GM18502 (cell line): Measurements from ENCODE around the gene PNLIPRP1.

Experiments used
- ATAC-seq: cut with Tn5 transposase; IDR thresholded peaks from one replicate; pipeline ENCODE4 v1.9.1; 2021; ENCODE audit warnings: mild to moderate bottlenecking; ENCODE audit not compliant: unreplicated experiment, poor library complexity

The PNLIPRP1 gene

GRCh38 chr10:116598329-116598728 is 7.6 kb downstream of the PNLIPRP1 start:
- ATAC-seq: no peak

DNA sequence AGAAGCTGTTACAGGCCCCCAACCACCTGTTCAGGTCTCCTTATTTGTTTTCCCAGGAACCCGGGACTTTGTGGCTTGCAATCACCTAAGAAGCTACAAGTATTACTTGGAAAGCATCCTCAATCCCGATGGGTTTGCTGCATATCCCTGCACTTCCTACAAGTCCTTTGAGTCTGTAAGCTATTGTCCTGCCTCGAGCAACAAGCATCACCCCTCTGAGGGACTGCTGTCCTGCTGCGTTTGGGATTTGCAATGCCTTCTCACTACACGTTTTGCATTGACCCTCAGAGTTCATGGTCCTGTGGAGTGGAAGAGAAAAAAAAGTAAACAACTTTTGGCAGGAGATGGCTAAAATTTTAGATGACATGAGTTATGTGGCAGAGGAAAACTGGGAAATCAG is 9.2 kb downstream of the PNLIPRP1 start:
- ATAC-seq: no peak

- ATAC-seq: no peak
Measured at GRCh38 chr10:116602648-116603400, 12.1 kb downstream of the PNLIPRP1 start.

- no peak for ATAC-seq
Measured at GRCh38 chr10:116606061-116606483, 15.3 kb downstream of the PNLIPRP1 start.

- ATAC-seq: no peak
Measured at GRCh38 chr10:116607336-116607735, 16.6 kb downstream of the PNLIPRP1 start.

DNA sequence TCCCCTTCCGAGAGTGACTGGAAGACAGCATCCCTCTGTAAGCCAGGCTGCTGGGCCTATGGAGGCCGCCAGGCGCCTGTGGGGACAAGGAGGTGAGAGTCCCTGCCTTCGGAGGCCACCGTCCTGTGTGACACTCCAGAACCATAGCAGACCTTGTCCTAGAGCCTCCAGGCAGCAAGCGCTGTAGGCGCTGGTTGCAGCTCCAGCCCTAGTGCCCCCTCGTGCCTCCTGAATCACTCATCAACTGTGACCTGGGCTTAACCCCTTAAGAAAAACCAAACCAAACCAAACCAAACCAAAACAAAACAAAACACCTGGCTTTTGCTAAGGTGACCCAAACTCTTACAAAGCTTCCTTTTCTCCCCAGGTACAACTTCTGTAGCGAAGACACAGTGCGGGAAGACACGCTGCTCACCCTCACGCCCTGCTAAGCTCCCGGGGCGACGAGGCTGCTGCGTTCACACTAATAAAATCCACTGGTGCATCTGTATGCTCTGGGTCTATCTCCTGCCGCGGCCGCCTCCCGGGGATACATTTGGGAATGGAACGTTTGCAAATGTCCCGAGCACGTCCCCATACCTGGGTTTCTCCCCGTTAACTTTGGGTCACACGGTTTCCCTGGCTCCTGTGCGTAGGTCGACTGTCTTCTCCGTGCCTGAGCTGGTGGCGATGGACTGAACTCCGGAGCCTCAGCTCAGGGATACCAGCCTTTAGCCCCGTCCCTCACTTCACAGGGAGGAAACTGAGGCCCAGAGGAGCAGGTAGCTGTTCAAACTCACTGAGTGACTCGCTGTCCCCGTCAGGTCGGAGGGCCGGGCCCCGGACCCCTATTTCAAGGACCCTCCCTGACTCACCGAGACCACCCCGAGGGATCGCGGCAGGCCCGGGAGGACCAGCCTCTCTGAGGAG is 18.2 kb downstream of the PNLIPRP1 start:
- ATAC-seq: no peak

GRCh38 chr10:116610443-116611152 is 19.8 kb downstream of the PNLIPRP1 start:
- no peak for ATAC-seq

DNA sequence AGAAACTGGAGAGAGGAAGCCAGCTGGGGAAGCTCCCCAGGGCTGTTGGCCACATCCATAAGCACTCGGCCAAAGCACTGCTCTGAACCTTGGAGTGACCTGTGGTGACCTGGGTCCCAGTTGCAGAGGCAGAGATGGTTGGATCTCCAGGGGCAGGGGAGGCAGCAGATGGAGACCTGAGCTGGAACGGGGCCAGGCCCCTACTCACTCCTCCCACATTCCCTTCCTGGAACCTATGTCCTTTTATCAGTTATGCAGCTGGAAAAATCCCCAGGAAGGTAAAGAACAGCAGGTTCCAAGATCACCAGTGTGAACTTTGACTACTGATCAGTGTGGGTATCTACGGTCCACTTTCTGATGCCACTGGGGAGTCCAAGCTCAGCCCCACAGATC is 20.4 kb downstream of the PNLIPRP1 start:
- no peak for ATAC-seq

DNA sequence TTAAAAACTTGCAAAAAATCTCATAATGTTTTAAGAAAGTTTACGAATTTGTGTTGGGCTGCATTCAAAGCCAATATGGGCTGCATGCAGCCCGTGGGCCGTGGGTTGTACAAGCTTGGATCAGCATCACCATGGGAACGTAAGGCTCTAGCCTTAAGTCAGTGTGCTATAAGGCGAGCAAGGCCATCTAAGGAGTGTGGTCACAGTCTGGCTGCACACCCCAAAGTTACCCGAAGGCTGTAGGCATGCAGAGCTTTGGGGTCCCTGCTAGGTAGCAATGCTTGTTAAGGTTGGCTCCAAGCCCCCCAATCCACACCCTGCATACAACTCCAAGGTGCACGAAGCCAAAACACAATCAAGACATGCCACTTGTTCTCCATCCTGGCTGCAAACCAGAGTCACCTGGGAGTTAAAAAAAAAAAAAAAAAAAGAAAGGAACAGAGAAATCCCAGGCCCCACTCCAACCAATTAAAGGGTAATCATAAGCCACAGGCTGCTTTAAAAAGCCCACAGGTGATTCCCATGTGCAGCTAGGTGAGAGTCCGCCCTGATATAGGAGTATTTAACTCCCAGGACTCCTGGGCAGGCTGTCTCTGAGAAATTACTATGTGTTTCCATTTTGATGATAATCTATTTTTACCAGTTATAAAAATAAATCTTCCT is 21.5 kb downstream of the PNLIPRP1 start:
- no peak for ATAC-seq

DNA sequence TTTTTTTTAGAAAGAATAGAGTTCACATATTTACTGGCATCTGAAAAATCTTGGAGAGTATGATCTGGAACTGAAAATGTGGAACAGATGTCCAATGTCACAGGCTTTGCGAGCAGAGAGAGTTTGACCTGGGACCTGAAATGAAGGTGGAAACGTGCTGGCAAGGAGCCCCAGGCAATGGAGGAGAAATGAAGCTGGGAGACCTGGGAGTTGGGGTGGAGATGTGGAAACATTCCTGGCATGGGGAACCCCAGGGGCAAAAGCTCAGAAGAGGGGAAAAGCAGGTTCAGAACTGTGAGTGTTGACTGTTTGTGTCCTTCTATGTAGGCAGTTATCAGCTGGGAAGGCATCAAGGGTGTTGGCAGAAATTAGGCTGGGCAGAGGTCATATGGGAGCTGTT is 22.7 kb downstream of the PNLIPRP1 start:
- no peak for ATAC-seq

- no peak for ATAC-seq
Measured at GRCh38 chr10:116614796-116615195, 24.0 kb downstream of the PNLIPRP1 start.

DNA sequence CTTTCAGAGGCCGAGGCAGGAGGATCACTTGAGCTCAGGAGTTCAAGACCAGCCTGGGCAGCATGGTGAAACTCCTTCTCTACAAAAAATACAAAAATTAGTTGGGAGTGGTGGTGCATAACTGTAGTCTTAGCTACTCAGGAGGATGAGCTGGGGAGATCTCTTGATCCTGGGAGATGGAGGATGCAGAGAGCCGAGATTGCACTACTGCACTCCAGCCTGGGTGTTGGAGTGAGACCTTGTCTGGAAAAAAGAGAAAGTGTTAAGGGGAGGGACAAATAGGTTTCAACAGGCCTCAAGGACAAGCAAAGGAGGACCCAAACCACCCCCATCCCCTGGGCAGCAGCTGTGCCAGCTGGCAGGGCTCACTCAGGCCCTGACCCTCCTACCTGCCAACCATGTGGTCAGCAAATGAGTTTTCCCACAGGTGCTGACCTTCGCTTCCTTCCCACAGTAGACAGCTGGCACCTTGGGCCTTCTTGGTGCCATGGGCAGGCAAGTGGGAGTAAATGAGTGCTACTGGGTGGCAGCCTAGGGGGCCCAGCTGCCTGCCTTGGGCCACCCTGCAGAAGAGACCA is 24.5 kb downstream of the PNLIPRP1 start:
- ATAC-seq: no peak

DNA sequence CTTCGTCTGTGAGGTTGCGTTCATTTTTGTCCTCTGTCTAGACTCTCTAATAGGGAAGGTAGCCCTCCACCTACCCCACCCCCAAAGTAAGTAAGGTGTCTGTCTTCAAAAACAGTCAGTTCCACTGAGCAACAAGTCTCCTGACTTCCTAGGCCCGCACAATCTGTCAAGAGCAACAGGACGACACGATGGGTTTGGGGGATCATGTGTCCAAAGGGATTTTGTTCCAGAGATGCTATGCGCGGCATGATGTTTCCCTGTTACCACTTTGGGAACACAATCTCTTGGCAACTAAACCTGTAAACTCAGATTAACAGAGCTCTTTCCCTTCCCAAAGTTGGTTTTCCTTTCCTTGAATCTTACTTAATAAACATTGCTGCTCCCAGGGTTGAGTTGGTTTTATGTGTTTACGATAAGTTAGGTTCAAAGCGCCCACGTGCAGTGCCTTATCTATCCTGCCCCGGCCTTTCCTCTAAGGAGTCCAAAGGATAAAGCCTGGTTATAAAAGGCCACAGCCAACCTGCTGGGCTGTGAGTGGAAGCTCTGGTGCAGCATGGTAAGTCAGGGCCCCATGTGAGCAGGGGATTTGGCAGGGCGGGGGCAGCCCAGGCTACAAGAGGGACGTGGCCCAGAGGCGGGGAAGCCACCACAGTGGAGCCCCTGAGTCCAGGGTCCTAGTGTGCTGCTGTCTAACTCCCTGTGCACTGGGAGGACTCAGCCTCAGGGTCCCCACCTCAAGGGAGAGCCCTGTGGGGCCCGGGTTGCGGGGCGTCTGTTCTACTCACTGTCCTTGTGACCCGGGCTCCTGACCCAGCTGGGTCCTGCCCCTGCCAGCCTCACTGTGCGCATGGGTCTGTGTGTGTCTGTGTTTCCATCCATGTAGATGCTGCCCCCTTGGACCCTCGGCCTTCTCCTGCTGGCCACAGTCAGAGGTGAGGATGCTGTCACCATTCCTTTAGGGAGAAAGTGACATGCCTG is 30.0 kb downstream of the PNLIPRP1 start, which contains the start of gene PNLIPRP2:
Gene PNLIPRP2, plus strand, starts transcription at position 531 of the 978 bp plus-strand sequence.
- ATAC-seq: no peak

DNA sequence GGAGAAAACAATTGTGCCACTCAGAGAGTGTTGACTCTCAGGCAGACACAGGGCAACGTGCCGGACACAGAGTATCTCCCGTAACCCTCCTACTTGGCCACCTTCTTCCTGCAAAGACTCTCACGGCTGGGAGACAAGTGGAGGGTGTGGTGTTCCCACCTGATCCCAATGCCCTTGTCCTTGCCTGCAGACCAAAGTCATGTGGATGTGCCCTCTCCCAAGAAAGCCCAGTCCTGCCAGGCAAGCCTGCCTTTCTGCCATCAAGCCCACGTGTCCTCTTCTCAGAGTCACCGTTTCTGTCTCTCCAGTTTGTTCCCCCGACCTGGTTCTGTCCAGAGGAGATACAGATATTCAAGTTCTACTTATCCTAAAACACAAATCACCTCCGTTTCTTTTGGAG is 30.7 kb downstream of the PNLIPRP1 start:
- no peak for ATAC-seq

GRCh38 chr10:116621934-116622655 is 31.3 kb downstream of the PNLIPRP1 start:
- ATAC-seq: no peak

DNA sequence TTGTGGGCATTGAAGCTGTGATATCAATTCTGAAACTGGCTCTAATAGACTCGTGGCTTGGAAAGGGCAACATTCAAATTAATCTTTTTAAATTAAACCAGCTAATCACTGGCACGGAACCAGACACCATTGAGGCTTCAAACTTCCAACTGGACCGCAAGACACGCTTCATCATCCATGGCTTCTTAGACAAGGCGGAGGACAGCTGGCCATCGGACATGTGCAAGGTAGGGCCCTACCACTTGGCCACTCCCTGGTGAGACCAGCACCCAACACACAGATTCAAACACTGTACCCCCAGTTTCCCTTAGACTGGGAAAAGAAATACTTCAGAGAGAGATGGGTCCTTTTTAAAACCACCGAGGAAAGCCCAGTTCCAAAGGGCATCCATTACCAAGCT is 35.1 kb downstream of the PNLIPRP1 start:
- ATAC-seq: no peak

DNA sequence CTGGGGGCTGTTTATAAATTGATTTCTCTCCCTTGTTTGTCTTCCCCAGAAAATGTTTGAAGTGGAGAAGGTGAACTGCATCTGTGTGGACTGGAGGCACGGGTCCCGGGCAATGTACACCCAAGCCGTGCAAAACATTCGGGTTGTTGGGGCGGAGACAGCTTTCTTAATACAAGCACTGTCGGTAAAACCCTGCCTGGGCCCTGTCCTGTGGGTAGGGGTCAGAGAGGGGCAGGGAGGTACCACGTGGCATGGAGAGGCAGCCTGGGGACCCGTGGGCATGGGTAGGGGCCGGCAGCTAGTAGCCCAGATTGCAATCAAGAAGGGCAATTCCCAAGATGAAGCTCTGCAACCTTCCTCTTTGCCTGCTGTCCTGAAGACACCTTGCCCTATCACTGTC is 36.1 kb downstream of the PNLIPRP1 start:
- ATAC-seq: no peak

- no peak for ATAC-seq
Measured at GRCh38 chr10:116627386-116627933, 36.7 kb downstream of the PNLIPRP1 start.
